Mesendoderm (in vitro differentiated cells): Measurements from ENCODE around the gene PTPRZ1.

Source experiments
- DNase-seq: peaks from one replicate; pipeline ENCODE4 v3.0.0; 2013
- H2AK5ac ChIP-seq: 2 replicates; pipeline ENCODE4 v1.6.1; 2013; ENCODE audit warnings: low read length, inconsistent platforms
- H2BK120ac ChIP-seq: 2 replicates; pipeline ENCODE4 v1.6.1; 2013; ENCODE audit warnings: low read depth, mild to moderate bottlenecking, low read length, moderate library complexity, mixed read lengths
- H2BK15ac ChIP-seq: replicated peaks from 2 replicates; pipeline ENCODE4 v1.6.1; 2013; ENCODE audit warnings: low read depth, mild to moderate bottlenecking, moderate library complexity
- H2BK5ac ChIP-seq: 2 replicates; pipeline ENCODE4 v1.6.1; 2013; ENCODE audit warnings: low read length, inconsistent platforms
- H3K18ac ChIP-seq: 2 replicates; pipeline ENCODE4 v1.6.1; 2013; ENCODE audit warnings: mild to moderate bottlenecking, low read length, mixed read lengths
- H3K23ac ChIP-seq: one replicate; pipeline ENCODE4 v1.6.1; 2013; ENCODE audit warnings: low read length
- H3K27ac ChIP-seq: 2 replicates; pipeline ENCODE4 v1.5.1; 2013; ENCODE audit warnings: low read depth, mild to moderate bottlenecking, inconsistent platforms, low read length, moderate library complexity
- H3K27me3 ChIP-seq: 2 replicates; pipeline ENCODE4 v1.6.1; 2013; ENCODE audit warnings: low read length, control low read depth, mild to moderate bottlenecking, inconsistent platforms; ENCODE audit not compliant: insufficient read depth, poor library complexity
- H3K36me3 ChIP-seq: 2 replicates; pipeline ENCODE4 v1.6.1; 2013; ENCODE audit warnings: low read length, inconsistent platforms; ENCODE audit not compliant: control insufficient read depth, insufficient read depth
- H3K4ac ChIP-seq: one replicate; pipeline ENCODE4 v1.6.1; 2013; ENCODE audit warnings: low read depth, mild to moderate bottlenecking, low read length, moderate library complexity
- H3K4me1 ChIP-seq: 2 replicates; pipeline ENCODE4 v1.6.1; 2013; ENCODE audit warnings: low read depth, low read length, inconsistent platforms; ENCODE audit not compliant: control insufficient read depth
- H3K4me2 ChIP-seq: 2 replicates; pipeline ENCODE4 v1.6.1; 2013; ENCODE audit warnings: low read length
- H3K4me3 ChIP-seq: 2 replicates; pipeline ENCODE4 v1.5.1; 2013; ENCODE audit warnings: mild to moderate bottlenecking, low read length
- H3K56ac ChIP-seq: one replicate; pipeline ENCODE4 v1.6.1; 2013; ENCODE audit warnings: low read length
- H3K79me1 ChIP-seq: 2 replicates; pipeline ENCODE4 v1.6.1; 2013; ENCODE audit warnings: low read length, inconsistent platforms
- H3K79me2 ChIP-seq: 2 replicates; pipeline ENCODE4 v1.6.1; 2013; ENCODE audit warnings: mild to moderate bottlenecking, low read length; ENCODE audit not compliant: control insufficient read depth, insufficient read depth
- H3K9ac ChIP-seq: 2 replicates; pipeline ENCODE4 v1.6.1; 2013; ENCODE audit warnings: low read length, inconsistent platforms
- H4K5ac ChIP-seq: one replicate; pipeline ENCODE4 v1.6.1; 2013; ENCODE audit warnings: low read length
- H4K8ac ChIP-seq: one replicate; pipeline ENCODE4 v1.6.1; 2013; ENCODE audit warnings: low read depth, mild to moderate bottlenecking, control low read depth, low read length, moderate library complexity
- WGBS: extraction: QIAGEN DNeasy Blood & Tissue Kit; methylation state at CpG from one replicate; pipeline ENCODE4 v1.1.7; 2013; ENCODE audit warnings: low lambda C conversion rate, missing lambda C conversion rate; ENCODE audit not compliant: insufficient coverage; ENCODE audit errors: extremely low coverage; 5-methylcytosine and 5-hydroxymethylcytosine counted together

PTPRZ1 gene

DNA sequence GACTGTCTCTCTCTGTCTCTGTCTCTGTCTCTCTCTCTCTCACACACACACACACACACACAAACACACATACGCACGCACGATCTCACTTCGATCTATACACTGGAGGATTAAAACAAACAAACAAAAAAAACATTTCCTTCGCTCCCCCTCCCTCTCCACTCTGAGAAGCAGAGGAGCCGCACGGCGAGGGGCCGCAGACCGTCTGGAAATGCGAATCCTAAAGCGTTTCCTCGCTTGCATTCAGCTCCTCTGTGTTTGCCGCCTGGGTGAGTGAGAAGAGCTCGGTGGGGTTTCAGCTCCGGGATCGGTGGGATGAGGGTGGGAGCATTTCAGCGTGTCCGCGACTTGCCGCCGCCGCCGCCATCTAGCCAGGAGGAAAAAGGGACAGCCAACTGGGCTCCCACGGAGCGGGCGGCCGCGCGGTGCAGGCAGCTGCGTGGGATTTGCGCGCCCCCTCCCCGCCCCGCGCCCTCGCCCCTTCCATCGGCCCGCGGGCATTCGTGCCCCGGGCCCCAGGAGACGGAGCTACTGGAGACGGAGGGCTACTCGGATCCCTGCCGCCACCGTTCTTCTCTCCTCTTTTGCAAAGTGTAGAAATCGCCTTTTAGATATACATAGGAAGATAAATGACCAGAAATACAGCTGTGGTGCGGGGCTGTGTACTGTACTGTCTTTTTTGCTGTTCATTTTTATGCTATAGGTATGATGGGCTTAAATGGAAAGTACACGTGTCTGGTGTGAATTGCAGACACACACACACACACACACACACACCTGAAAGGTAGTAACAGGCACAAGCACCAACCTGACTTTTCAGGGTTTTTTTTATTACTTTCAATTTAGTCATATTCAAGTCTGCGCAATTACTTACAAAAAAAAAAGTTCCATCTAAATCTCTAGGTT, 581 bp downstream of the PTPRZ1 start:
- peak overlapping the region; percentile 65 for H3K18ac ChIP-seq
- peak overlapping the region; percentile 84 for H3K56ac ChIP-seq
- H3K4me3 ChIP-seq, result peak overlapping the region; percentile 80
- no peak overlapping the region for H2BK120ac ChIP-seq
- peak overlapping the region; percentile 76 for H3K9ac ChIP-seq
- H3K4ac ChIP-seq, result no peak overlapping the region
- H3K23ac ChIP-seq, result no peak overlapping the region
- no peaks in the 10 kb centered on the region for H3K36me3 ChIP-seq
- no CpG with 5 or more reads among the region's 51 CpGs for WGBS
- H3K4me1 ChIP-seq, result no peaks in the 10 kb centered on the region
- peak; percentile 64 for DNase-seq
- no peaks in the 10 kb centered on the region for H3K79me1 ChIP-seq
- H3K27ac ChIP-seq, result peak overlapping the region; percentile 53
- no peak overlapping the region for H4K8ac ChIP-seq
- no peaks in the 10 kb centered on the region for H3K27me3 ChIP-seq
- peaks cover 16% of the 10 kb centered on the region for H3K79me2 ChIP-seq
- no peak overlapping the region for H2AK5ac ChIP-seq
- H3K4me2 ChIP-seq, result peak overlapping the region; percentile 65
- H2BK15ac ChIP-seq, result no peak overlapping the region
- H2BK5ac ChIP-seq, result no peak overlapping the region
- H4K5ac ChIP-seq, result no peak overlapping the region

DNA sequence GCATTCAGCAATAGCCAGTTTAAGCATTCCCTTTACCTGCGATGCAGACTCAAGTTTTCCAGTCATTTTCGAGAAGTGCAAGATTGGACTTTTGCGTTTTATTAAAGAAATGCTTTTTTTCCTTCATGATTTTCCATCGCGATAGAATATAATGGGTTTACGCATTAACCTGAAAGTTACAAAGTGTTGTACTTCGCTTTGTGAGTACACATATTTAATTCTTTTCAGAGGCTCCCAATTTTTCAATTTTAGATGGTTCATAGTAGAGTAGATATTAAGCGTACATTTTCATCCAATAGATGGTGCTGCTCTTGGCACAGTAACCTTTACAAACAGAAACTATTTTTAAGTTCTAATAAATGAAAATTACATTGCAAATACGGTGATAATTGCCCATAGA, 1.3 kb downstream of the PTPRZ1 start:
- H3K9ac ChIP-seq, result no peak overlapping the region
- WGBS, result no CpG with 5 or more reads among the region's 9 CpGs
- no peaks in the 10 kb centered on the region for H3K27me3 ChIP-seq

DNA sequence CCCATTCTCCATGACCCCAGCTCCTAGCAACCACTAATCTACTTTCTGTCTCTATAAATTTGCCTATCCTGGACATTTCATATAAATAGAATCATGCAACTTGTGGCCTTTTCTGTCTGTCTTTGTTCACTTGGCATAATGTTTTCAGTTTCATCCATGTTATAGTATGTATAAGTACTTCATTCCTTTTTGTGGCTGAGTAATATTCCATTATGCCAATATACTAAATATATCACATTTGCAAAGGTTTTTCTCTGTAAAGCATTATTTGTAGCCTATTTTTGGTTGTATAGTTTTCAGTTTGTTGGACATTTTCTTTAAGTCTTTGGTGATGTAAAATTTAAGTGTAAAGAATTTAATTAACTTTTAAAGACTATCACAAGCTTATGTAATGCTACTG, 2.2 kb downstream of the PTPRZ1 start:
- H3K79me1 ChIP-seq, result no peaks in the 10 kb centered on the region
- H3K9ac ChIP-seq, result no peak overlapping the region
- H3K27ac ChIP-seq, result no peak overlapping the region
- H3K4me1 ChIP-seq, result no peaks in the 10 kb centered on the region
- H2BK120ac ChIP-seq, result no peak overlapping the region
- H2BK15ac ChIP-seq, result no peak overlapping the region
- H3K27me3 ChIP-seq, result no peaks in the 10 kb centered on the region
- H3K4me2 ChIP-seq, result no peak overlapping the region
- no peak overlapping the region for H3K56ac ChIP-seq
- H3K18ac ChIP-seq, result no peak overlapping the region
- peaks cover 21% of the 10 kb centered on the region for H3K79me2 ChIP-seq
- no peak overlapping the region for H2BK5ac ChIP-seq
- no peak for DNase-seq
- no peak overlapping the region for H3K4me3 ChIP-seq
- no peak overlapping the region for H4K8ac ChIP-seq
- no peak overlapping the region for H4K5ac ChIP-seq
- no peak overlapping the region for H2AK5ac ChIP-seq
- no peaks in the 10 kb centered on the region for H3K36me3 ChIP-seq
- no peak overlapping the region for H3K4ac ChIP-seq
- no peak overlapping the region for H3K23ac ChIP-seq

More for the DNA sequence above, 1.3 kb downstream of the PTPRZ1 start:
- Histone ChIP-seq H3K4me2 (peak overlapping the region; percentile 65), H2BK5ac (no peak overlapping the region), H2BK120ac (no peak overlapping the region), H4K5ac (no peak overlapping the region), H3K79me2 (peaks cover 21% of the 10 kb centered on the region), H2BK15ac (no peak overlapping the region), H3K36me3 (no peaks in the 10 kb centered on the region), H3K4ac (no peak overlapping the region), H3K79me1 (no peaks in the 10 kb centered on the region), H3K4me3 (no peak overlapping the region), H3K56ac (no peak overlapping the region), H2AK5ac (no peak overlapping the region), H3K27ac (no peak overlapping the region), H4K8ac (no peak overlapping the region), H3K23ac (no peak overlapping the region), H3K4me1 (no peaks in the 10 kb centered on the region), H3K18ac (no peak overlapping the region)
- no peak for DNase-seq

DNA sequence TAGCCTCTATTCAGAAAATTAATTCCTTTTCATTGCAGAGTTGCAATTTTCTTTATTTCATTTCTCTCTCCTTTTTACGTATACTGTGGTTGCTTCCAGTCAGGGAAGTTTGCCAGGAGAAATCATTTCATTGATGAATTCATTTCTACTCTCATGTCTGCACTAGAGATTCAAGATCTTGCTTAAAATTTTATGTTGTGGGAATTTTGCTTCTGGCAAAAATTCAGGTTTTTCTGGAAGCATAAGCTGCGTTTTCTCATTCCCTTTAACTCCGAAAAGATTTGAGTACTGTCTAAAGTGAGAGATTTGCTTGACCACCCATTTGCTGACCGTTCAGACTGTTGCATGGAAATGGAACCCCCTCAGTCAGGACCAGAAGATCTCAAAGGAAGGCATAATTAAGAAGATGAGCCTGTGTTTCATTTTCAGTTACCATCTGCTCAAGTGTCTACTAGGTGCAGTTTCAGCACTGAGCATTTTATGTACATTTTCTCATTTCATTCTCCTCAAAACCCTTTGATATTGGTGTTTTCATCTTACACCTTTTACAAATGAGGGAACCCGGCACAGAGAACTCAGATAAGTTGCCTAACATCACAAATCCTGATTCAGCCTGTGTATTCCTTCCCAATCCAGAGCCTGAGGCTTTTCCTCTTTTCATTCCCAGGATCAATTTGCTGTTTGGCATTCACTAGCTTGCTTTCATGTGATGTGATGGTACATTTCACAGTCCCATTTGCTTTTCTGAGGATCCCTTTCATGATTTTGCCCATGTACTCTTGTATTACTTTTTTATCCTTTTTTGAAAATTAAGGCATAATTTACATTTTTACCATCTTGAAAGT, 3.9 kb downstream of the PTPRZ1 start:
- H3K79me2 ChIP-seq, result peaks cover 31% of the 10 kb centered on the region
- no peak overlapping the region for H3K27ac ChIP-seq
- no peaks in the 10 kb centered on the region for H3K36me3 ChIP-seq
- no peaks in the 10 kb centered on the region for H3K27me3 ChIP-seq
- H3K9ac ChIP-seq, result no peak overlapping the region
- no peak overlapping the region for H3K4me3 ChIP-seq
- H3K56ac ChIP-seq, result no peak overlapping the region
- no peak overlapping the region for H2BK15ac ChIP-seq
- no peak overlapping the region for H3K4ac ChIP-seq
- H3K18ac ChIP-seq, result no peak overlapping the region
- no peaks in the 10 kb centered on the region for H3K79me1 ChIP-seq
- no peak overlapping the region for H4K8ac ChIP-seq
- DNase-seq, result no peak
- no peaks in the 10 kb centered on the region for H3K4me1 ChIP-seq
- WGBS, result no CpG with 5 or more reads among the region's 5 CpGs
- no peak overlapping the region for H2BK5ac ChIP-seq
- no peak overlapping the region for H2BK120ac ChIP-seq
- no peak overlapping the region for H3K4me2 ChIP-seq
- H2AK5ac ChIP-seq, result no peak overlapping the region
- no peak overlapping the region for H3K23ac ChIP-seq
- H4K5ac ChIP-seq, result no peak overlapping the region

DNA sequence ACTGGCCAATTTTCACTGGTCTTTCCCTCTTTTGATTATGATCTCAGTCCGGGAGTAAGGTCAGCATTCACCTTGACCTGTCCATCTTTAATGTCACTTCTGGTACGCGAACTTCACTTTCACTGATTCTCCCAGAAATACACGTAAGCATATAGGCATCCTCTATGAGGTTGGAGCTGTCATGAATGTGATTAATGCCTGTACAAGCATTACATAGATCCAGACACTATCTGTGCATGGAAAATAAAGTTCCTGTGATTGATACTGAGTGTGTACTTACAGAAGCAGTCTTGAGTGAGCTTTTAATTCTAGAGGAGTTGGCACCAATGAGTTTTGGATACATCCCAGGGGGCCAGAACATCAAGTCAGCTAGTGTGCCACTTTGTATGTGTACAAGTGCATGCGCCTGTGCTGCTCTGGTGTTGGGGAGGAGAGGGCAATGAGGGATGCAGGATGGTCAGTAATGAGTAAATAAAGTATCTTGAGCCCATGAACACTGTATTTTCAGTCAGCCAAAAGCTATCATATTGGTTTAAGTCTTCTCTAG, 6.0 kb downstream of the PTPRZ1 start:
- H3K56ac ChIP-seq, result no peak overlapping the region
- H4K8ac ChIP-seq, result no peak overlapping the region
- peaks cover 30% of the 10 kb centered on the region for H3K79me2 ChIP-seq
- no peak overlapping the region for H3K27ac ChIP-seq
- H2BK15ac ChIP-seq, result no peak overlapping the region
- no peak overlapping the region for H2BK5ac ChIP-seq
- no peaks in the 10 kb centered on the region for H3K79me1 ChIP-seq
- H3K18ac ChIP-seq, result no peak overlapping the region
- H3K36me3 ChIP-seq, result no peaks in the 10 kb centered on the region
- no peak overlapping the region for H3K9ac ChIP-seq
- no CpG with 5 or more reads among the region's 5 CpGs for WGBS
- H3K4me1 ChIP-seq, result no peaks in the 10 kb centered on the region
- H3K4me3 ChIP-seq, result no peak overlapping the region
- H4K5ac ChIP-seq, result no peak overlapping the region
- H3K4me2 ChIP-seq, result no peak overlapping the region
- H2BK120ac ChIP-seq, result no peak overlapping the region
- DNase-seq, result no peak
- H3K27me3 ChIP-seq, result no peaks in the 10 kb centered on the region
- H2AK5ac ChIP-seq, result no peak overlapping the region
- H3K23ac ChIP-seq, result no peak overlapping the region
- no peak overlapping the region for H3K4ac ChIP-seq
